ENCODE measurements around the gene LEPR.

LEPR gene

GRCh38 chr1:65425006-65425405, 4.5 kb downstream of the LEPR start:
- H2AK5ac ChIP-seq (ENCODE audit: low read length): no peak overlapping the region
- H3K4ac ChIP-seq (ENCODE audit: low read depth, low read length): no peak overlapping the region
- no peak overlapping the region for H2BK15ac ChIP-seq (replicated peaks; ENCODE audit: low read depth)
- no peaks in the 10 kb centered on the region for H3K27me3 ChIP-seq (ENCODE audit: insufficient read depth, low read length, poor library complexity)
- H3K4me1 ChIP-seq (ENCODE audit: control insufficient read depth, low read depth, low read length): peaks cover 2% of the 10 kb centered on the region
- H3K9ac ChIP-seq (ENCODE audit: low read length): no peak overlapping the region
- H3K4me2 ChIP-seq (ENCODE audit: low read length): no peak overlapping the region
- no CpG with 5 or more reads among the region's 2 CpGs for WGBS (ENCODE audit: extremely low coverage, insufficient coverage, low lambda C conversion rate)
- H3K36me3 ChIP-seq (ENCODE audit: control insufficient read depth, insufficient read depth, low read length): no peaks in the 10 kb centered on the region
- H2BK120ac ChIP-seq (ENCODE audit: low read depth, low read length): no peak overlapping the region
- no peak overlapping the region for H3K56ac ChIP-seq (ENCODE audit: low read length)
- H4K5ac ChIP-seq (ENCODE audit: low read length): no peak overlapping the region
- no peak for DNase-seq
- no peak overlapping the region for H3K18ac ChIP-seq (ENCODE audit: low read length)
- H4K8ac ChIP-seq (ENCODE audit: low read depth, low read length): no peak overlapping the region
- no peak overlapping the region for H3K23ac ChIP-seq (ENCODE audit: low read length)
- H3K4me3 ChIP-seq (ENCODE audit: low read length): no peak overlapping the region
- H3K27ac ChIP-seq (ENCODE audit: low read depth, low read length): no peak overlapping the region
- peaks cover 12% of the 10 kb centered on the region for H3K79me2 ChIP-seq (ENCODE audit: control insufficient read depth, insufficient read depth, low read length)
- peaks cover 7% of the 10 kb centered on the region for H3K79me1 ChIP-seq (ENCODE audit: low read length)
- H2BK5ac ChIP-seq (ENCODE audit: low read length): no peak overlapping the region

- Histone ChIP-seq H3K27me3 (ENCODE audit: insufficient read depth, low read length, poor library complexity) (no peaks in the 10 kb centered on the region), H3K79me1 (ENCODE audit: low read length) (peaks cover 7% of the 10 kb centered on the region), H3K18ac (ENCODE audit: low read length) (no peak overlapping the region), H4K8ac (ENCODE audit: low read depth, low read length) (no peak overlapping the region), H3K56ac (ENCODE audit: low read length) (no peak overlapping the region), H2BK15ac (replicated peaks; ENCODE audit: low read depth) (no peak overlapping the region), H2AK5ac (ENCODE audit: low read length) (no peak overlapping the region), H3K27ac (ENCODE audit: low read depth, low read length) (no peak overlapping the region), H3K4me1 (ENCODE audit: control insufficient read depth, low read depth, low read length) (peaks cover 2% of the 10 kb centered on the region), H2BK5ac (ENCODE audit: low read length) (no peak overlapping the region), H3K36me3 (ENCODE audit: control insufficient read depth, insufficient read depth, low read length) (no peaks in the 10 kb centered on the region), H3K79me2 (ENCODE audit: control insufficient read depth, insufficient read depth, low read length) (peaks cover 12% of the 10 kb centered on the region), H3K9ac (ENCODE audit: low read length) (no peak overlapping the region), H3K4me2 (ENCODE audit: low read length) (no peak overlapping the region), H3K23ac (ENCODE audit: low read length) (no peak overlapping the region), H3K4ac (ENCODE audit: low read depth, low read length) (no peak overlapping the region), H4K5ac (ENCODE audit: low read length) (no peak overlapping the region), H2BK120ac (ENCODE audit: low read depth, low read length) (no peak overlapping the region), H3K4me3 (ENCODE audit: low read length) (no peak overlapping the region)
- peak; percentile 87 for DNase-seq
- no CpG with 5 or more reads among the region's 3 CpGs for WGBS (ENCODE audit: extremely low coverage, insufficient coverage, low lambda C conversion rate)
These were observed 5.2 kb downstream of the LEPR start for GRCh38 chr1:65425697-65426096.

GRCh38 chr1:65429078-65429477, 8.6 kb downstream of the LEPR start:
- no CpG with 5 or more reads among the region's 2 CpGs for WGBS (ENCODE audit: extremely low coverage, insufficient coverage, low lambda C conversion rate)
- H2BK120ac ChIP-seq (ENCODE audit: low read depth, low read length): no peak overlapping the region
- no peak for DNase-seq
- H3K27ac ChIP-seq (ENCODE audit: low read depth, low read length): no peak overlapping the region
- no peak overlapping the region for H4K8ac ChIP-seq (ENCODE audit: low read depth, low read length)
- no peak overlapping the region for H3K18ac ChIP-seq (ENCODE audit: low read length)
- peaks cover 2% of the 10 kb centered on the region for H3K4me1 ChIP-seq (ENCODE audit: control insufficient read depth, low read depth, low read length)
- no peak overlapping the region for H2BK5ac ChIP-seq (ENCODE audit: low read length)
- H4K5ac ChIP-seq (ENCODE audit: low read length): no peak overlapping the region
- no peak overlapping the region for H3K56ac ChIP-seq (ENCODE audit: low read length)
- no peaks in the 10 kb centered on the region for H3K79me2 ChIP-seq (ENCODE audit: control insufficient read depth, insufficient read depth, low read length)
- no peaks in the 10 kb centered on the region for H3K79me1 ChIP-seq (ENCODE audit: low read length)
- no peak overlapping the region for H3K4me2 ChIP-seq (ENCODE audit: low read length)
- H2AK5ac ChIP-seq (ENCODE audit: low read length): no peak overlapping the region
- no peak overlapping the region for H3K23ac ChIP-seq (ENCODE audit: low read length)
- H2BK15ac ChIP-seq (replicated peaks; ENCODE audit: low read depth): no peak overlapping the region
- H3K9ac ChIP-seq (ENCODE audit: low read length): no peak overlapping the region
- H3K4ac ChIP-seq (ENCODE audit: low read depth, low read length): no peak overlapping the region
- H3K4me3 ChIP-seq (ENCODE audit: low read length): no peak overlapping the region
- H3K36me3 ChIP-seq (ENCODE audit: control insufficient read depth, insufficient read depth, low read length): no peaks in the 10 kb centered on the region
- H3K27me3 ChIP-seq (ENCODE audit: insufficient read depth, low read length, poor library complexity): no peaks in the 10 kb centered on the region

- Histone ChIP-seq H3K79me2 (ENCODE audit: control insufficient read depth, insufficient read depth, low read length) (no peaks in the 10 kb centered on the region), H3K27ac (ENCODE audit: low read depth, low read length) (no peak overlapping the region), H3K23ac (ENCODE audit: low read length) (no peak overlapping the region), H3K27me3 (ENCODE audit: insufficient read depth, low read length, poor library complexity) (no peaks in the 10 kb centered on the region), H2BK120ac (ENCODE audit: low read depth, low read length) (no peak overlapping the region), H4K8ac (ENCODE audit: low read depth, low read length) (no peak overlapping the region), H3K18ac (ENCODE audit: low read length) (no peak overlapping the region), H3K9ac (ENCODE audit: low read length) (no peak overlapping the region), H2BK15ac (replicated peaks; ENCODE audit: low read depth) (no peak overlapping the region), H3K4me3 (ENCODE audit: low read length) (no peak overlapping the region), H3K4me1 (ENCODE audit: control insufficient read depth, low read depth, low read length) (peaks cover 2% of the 10 kb centered on the region), H2AK5ac (ENCODE audit: low read length) (no peak overlapping the region), H3K36me3 (ENCODE audit: control insufficient read depth, insufficient read depth, low read length) (no peaks in the 10 kb centered on the region), H2BK5ac (ENCODE audit: low read length) (no peak overlapping the region), H3K4me2 (ENCODE audit: low read length) (no peak overlapping the region), H3K4ac (ENCODE audit: low read depth, low read length) (no peak overlapping the region), H4K5ac (ENCODE audit: low read length) (no peak overlapping the region), H3K79me1 (ENCODE audit: low read length) (no peaks in the 10 kb centered on the region), H3K56ac (ENCODE audit: low read length) (no peak overlapping the region)
- DNase-seq: no peak
- WGBS (ENCODE audit: extremely low coverage, insufficient coverage, low lambda C conversion rate): no CpG with 5 or more reads among the region's 7 CpGs
These were observed 9.3 kb downstream of the LEPR start for GRCh38 chr1:65429806-65430205.

GRCh38 chr1:65431111-65431705, 10.7 kb downstream of the LEPR start:
- Histone ChIP-seq H2AK5ac (ENCODE audit: low read length) (no peak overlapping the region), H2BK5ac (ENCODE audit: low read length) (no peak overlapping the region), H2BK15ac (replicated peaks; ENCODE audit: low read depth) (no peak overlapping the region), H2BK120ac (ENCODE audit: low read depth, low read length) (no peak overlapping the region), H3K27ac (ENCODE audit: low read depth, low read length) (no peak overlapping the region), H3K79me2 (ENCODE audit: control insufficient read depth, insufficient read depth, low read length) (no peaks in the 10 kb centered on the region), H4K5ac (ENCODE audit: low read length) (no peak overlapping the region), H3K36me3 (ENCODE audit: control insufficient read depth, insufficient read depth, low read length) (no peaks in the 10 kb centered on the region), H3K23ac (ENCODE audit: low read length) (no peak overlapping the region), H3K4me1 (ENCODE audit: control insufficient read depth, low read depth, low read length) (peaks cover 2% of the 10 kb centered on the region), H3K79me1 (ENCODE audit: low read length) (no peaks in the 10 kb centered on the region), H3K9ac (ENCODE audit: low read length) (no peak overlapping the region), H3K4me2 (ENCODE audit: low read length) (no peak overlapping the region), H4K8ac (ENCODE audit: low read depth, low read length) (no peak overlapping the region), H3K4me3 (ENCODE audit: low read length) (no peak overlapping the region), H3K4ac (ENCODE audit: low read depth, low read length) (no peak overlapping the region), H3K27me3 (ENCODE audit: insufficient read depth, low read length, poor library complexity) (no peaks in the 10 kb centered on the region), H3K56ac (ENCODE audit: low read length) (no peak overlapping the region), H3K18ac (ENCODE audit: low read length) (no peak overlapping the region)
- WGBS (ENCODE audit: extremely low coverage, insufficient coverage, low lambda C conversion rate): no CpG with 5 or more reads among the region's 1 CpG
- peak; percentile 51 for DNase-seq

GRCh38 chr1:65432918-65433317, 12.4 kb downstream of the LEPR start:
- Histone ChIP-seq H3K79me2 (ENCODE audit: control insufficient read depth, insufficient read depth, low read length) (no peaks in the 10 kb centered on the region), H3K27me3 (ENCODE audit: insufficient read depth, low read length, poor library complexity) (no peaks in the 10 kb centered on the region), H4K8ac (ENCODE audit: low read depth, low read length) (no peak overlapping the region), H3K4me3 (ENCODE audit: low read length) (no peak overlapping the region), H3K18ac (ENCODE audit: low read length) (no peak overlapping the region), H3K4me2 (ENCODE audit: low read length) (no peak overlapping the region), H3K56ac (ENCODE audit: low read length) (no peak overlapping the region), H3K4ac (ENCODE audit: low read depth, low read length) (no peak overlapping the region), H3K23ac (ENCODE audit: low read length) (no peak overlapping the region), H3K27ac (ENCODE audit: low read depth, low read length) (no peak overlapping the region), H2AK5ac (ENCODE audit: low read length) (no peak overlapping the region), H3K79me1 (ENCODE audit: low read length) (no peaks in the 10 kb centered on the region), H3K4me1 (ENCODE audit: control insufficient read depth, low read depth, low read length) (peaks cover 2% of the 10 kb centered on the region), H2BK15ac (replicated peaks; ENCODE audit: low read depth) (no peak overlapping the region), H4K5ac (ENCODE audit: low read length) (no peak overlapping the region), H3K9ac (ENCODE audit: low read length) (no peak overlapping the region), H3K36me3 (ENCODE audit: control insufficient read depth, insufficient read depth, low read length) (no peaks in the 10 kb centered on the region), H2BK120ac (ENCODE audit: low read depth, low read length) (no peak overlapping the region), H2BK5ac (ENCODE audit: low read length) (no peak overlapping the region)
- no CpG with 5 or more reads among the region's 8 CpGs for WGBS (ENCODE audit: extremely low coverage, insufficient coverage, low lambda C conversion rate)
- no peak for DNase-seq

Measured in mesendoderm (in vitro differentiated cells).